HG02763 (cell line): ENCODE data around the gene BNC1.
"Not testable (repeated sequence)": the region's sequence is repeated elsewhere in the genome, so short reads cannot be mapped to it uniquely, and the experiment has no call there.

Source experiments
- ATAC-seq: cut with Tn5 transposase; IDR thresholded peaks from one replicate; pipeline ENCODE4 v1.9.1; 2021; ENCODE audit warnings: mild to moderate bottlenecking, moderate library complexity; ENCODE audit not compliant: unreplicated experiment

The BNC1 gene

GRCh38 chr15:83249030-83249343 is 35.5 kb downstream of the BNC1 start:
- no peak for ATAC-seq

GRCh38 chr15:83248151-83249029 is 36.1 kb downstream of the BNC1 start:
- no peak for ATAC-seq

- ATAC-seq: no peak
Observed at GRCh38 chr15:83243634-83244033, 40.8 kb downstream of the BNC1 start.

- ATAC-seq: no peak
Observed at GRCh38 chr15:83230242-83230641, 54.2 kb downstream of the BNC1 start.

GRCh38 chr15:83225449-83225848 is 59.0 kb downstream of the BNC1 start:
- no peak for ATAC-seq

GRCh38 chr15:83221781-83222180 is 62.7 kb downstream of the BNC1 start:
- not testable (repeated sequence) for ATAC-seq

- ATAC-seq: no peak
Observed at GRCh38 chr15:83219026-83219425, 65.4 kb downstream of the BNC1 start.

GRCh38 chr15:83215306-83215705 is 69.2 kb downstream of the BNC1 start:
- no peak for ATAC-seq

- ATAC-seq: no peak
Observed at GRCh38 chr15:83210619-83211018, 73.8 kb downstream of the BNC1 start.

- no peak for ATAC-seq
Observed at GRCh38 chr15:83209333-83209732, 75.1 kb downstream of the BNC1 start.

GRCh38 chr15:83208367-83208661 is 76.2 kb downstream of the BNC1 start:
- no peak for ATAC-seq

- no peak for ATAC-seq
Observed at GRCh38 chr15:83207660-83208366, 76.7 kb downstream of the BNC1 start, which contains the start of gene HDGFL3. TSS of gene HDGFL3 (minus strand) at chr15:83207823. CDS start at chr15:83207414, 409 bp downstream.

- no peak for ATAC-seq
Observed at GRCh38 chr15:83207009-83207659, 77.3 kb downstream of the BNC1 start.

- no peak for ATAC-seq
Observed at GRCh38 chr15:83206526-83207008, 77.9 kb downstream of the BNC1 start.
